ENCODE measurements around the gene CCDC102A. TPM values are rescaled to one million over a fixed set of nuclear protein-coding genes. Genes with fewer than 3 reads are reported as not detected.

CCDC102A gene
- total RNA-seq, 4 donors from 2014 or later, result 24.4 to 56.6 (median 35.7) TPM

GRCh38 chr16:57577691-57578224 lies 41.4 kb upstream of the CCDC102A start:
- Histone ChIP-seq H3K27ac (no peak overlapping the region), H3K36me3 (no peaks in the 10 kb centered on the region), H3K4me1 (peaks cover 0 to 5% (median 0%) of the 10 kb centered on the region in 3 donors), H3K4me3 (no peak overlapping the region), H3K9me3 (no peaks in the 10 kb centered on the region), H3K27me3 (peaks cover 58% of the 10 kb centered on the region)
- TF ChIP-seq CTCF (IDR thresholded peaks at IDR 0.05) (no peak), EP300 (IDR thresholded peaks at IDR 0.05) (no peak), POLR2A (IDR thresholded peaks at IDR 0.05) (no peak), POLR2AphosphoS5 (IDR thresholded peaks at IDR 0.05) (no peak)
- 20% methylated on average over 1 of the region's 4 CpGs; no CpG with 5 or more reads in 1 of the 2 donors for WGBS, 2 donors (ENCODE audit: low coverage in 1 of 2)
- no peak for ATAC-seq

- ATAC-seq, result peak; percentile 20
- H3K4me3 ChIP-seq, result no peak overlapping the region
- H3K9me3 ChIP-seq, result no peaks in the 10 kb centered on the region
- TF ChIP-seq POLR2A (IDR thresholded peaks at IDR 0.05) (no peak), CTCF (IDR thresholded peaks at IDR 0.05) (no peak), POLR2AphosphoS5 (IDR thresholded peaks at IDR 0.05) (no peak), EP300 (IDR thresholded peaks at IDR 0.05) (no peak)
- no peaks in the 10 kb centered on the region for H3K36me3 ChIP-seq
- no peak overlapping the region for H3K27ac ChIP-seq
- peaks cover 0 to 5% (median 0%) of the 10 kb centered on the region in 3 donors for H3K4me1 ChIP-seq
- peaks cover 58% of the 10 kb centered on the region for H3K27me3 ChIP-seq
- WGBS, 2 donors (ENCODE audit: low coverage in 1 of 2), result 86 to 100% methylated on average over 3 of the region's 6 CpGs
Measured at GRCh38 chr16:57577214-57577613, 40.8 kb upstream of the CCDC102A start.

GRCh38 chr16:57576429-57576870 lies 40.1 kb upstream of the CCDC102A start:
- Histone ChIP-seq H3K4me3 (no peak overlapping the region), H3K4me1 (peaks cover 0 to 5% (median 0%) of the 10 kb centered on the region in 3 donors), H3K36me3 (no peaks in the 10 kb centered on the region), H3K27ac (no peak overlapping the region), H3K27me3 (peaks cover 58% of the 10 kb centered on the region), H3K9me3 (no peaks in the 10 kb centered on the region)
- peak; percentile 64 for ATAC-seq
- peak in 3 of 4 experiments; percentile 82 to 94 (median 86) for TF ChIP-seq CTCF (IDR thresholded peaks at IDR 0.05)
- no peak for TF ChIP-seq POLR2AphosphoS5 (IDR thresholded peaks at IDR 0.05)
- WGBS, 2 donors (ENCODE audit: low coverage in 1 of 2), result 6% methylated on average over 6 of the region's 16 CpGs; no CpG with 5 or more reads in 1 of the 2 donors

GRCh38 chr16:57575468-57576277 lies 39.3 kb upstream of the CCDC102A start:
- Histone ChIP-seq H3K36me3 (no peaks in the 10 kb centered on the region), H3K27me3 (peaks cover 64% of the 10 kb centered on the region), H3K27ac (no peak overlapping the region), H3K4me1 (peaks cover 0 to 5% (median 0%) of the 10 kb centered on the region in 3 donors), H3K4me3 (no peak overlapping the region), H3K9me3 (no peaks in the 10 kb centered on the region)
- no CpG with 5 or more reads among the region's 16 CpGs for WGBS, 2 donors (ENCODE audit: low coverage in 1 of 2)
- no peak for ATAC-seq
- TF ChIP-seq POLR2A (IDR thresholded peaks at IDR 0.05), result no peak
- TF ChIP-seq POLR2AphosphoS5 (IDR thresholded peaks at IDR 0.05), result no peak
- no peak for TF ChIP-seq EP300 (IDR thresholded peaks at IDR 0.05)
- TF ChIP-seq CTCF (IDR thresholded peaks at IDR 0.05), result no peak

All from gastroesophageal sphincter (tissue), 4 donors.